H9 (cell line): ENCODE results near the gene CMC4. TPM values are rescaled to one million over a fixed set of nuclear protein-coding genes. Genes with fewer than 3 reads are reported as not detected.
A peak's percentile ranks its signal among the peaks of the same experiment; 100 is the strongest.

Experiments used
- DNase-seq: peaks from one replicate; pipeline ENCODE4 v3.0.0-alpha.2; 2017
- H2AFZ ChIP-seq: one replicate; pipeline ENCODE4 v1.6.1; 2013; ENCODE audit warnings: mild to moderate bottlenecking, low read length, control low read depth, moderate library complexity
- H2AK5ac ChIP-seq: 2 replicates; pipeline ENCODE4 v1.6.1; 2013; ENCODE audit warnings: low read length, control low read depth, mixed read lengths; ENCODE audit not compliant: insufficient read length
- H2BK120ac ChIP-seq: one replicate; pipeline ENCODE4 v1.6.1; 2013; ENCODE audit warnings: low read depth, mild to moderate bottlenecking, low read length, control low read depth, inconsistent platforms; ENCODE audit not compliant: poor library complexity, severe bottlenecking
- H2BK12ac ChIP-seq: 2 replicates; pipeline ENCODE4 v1.6.1; 2013; ENCODE audit warnings: low read length, control low read depth, mixed read lengths, low read depth; ENCODE audit not compliant: insufficient read length
- H2BK15ac ChIP-seq: 2 replicates; pipeline ENCODE4 v1.6.1; 2013; ENCODE audit warnings: low read depth, low read length, control low read depth
- H2BK20ac ChIP-seq: one replicate; pipeline ENCODE4 v1.6.1; 2013; ENCODE audit warnings: low read depth, mild to moderate bottlenecking, low read length, control low read depth, inconsistent platforms; ENCODE audit not compliant: poor library complexity, severe bottlenecking
- H2BK5ac ChIP-seq: 2 replicates; pipeline ENCODE4 v1.6.1; 2013; ENCODE audit warnings: low read length, control low read depth, mixed read lengths; ENCODE audit not compliant: insufficient read length
- H3K14ac ChIP-seq: 2 replicates; pipeline ENCODE4 v1.6.1; 2013; ENCODE audit warnings: low read length, control low read depth; ENCODE audit not compliant: insufficient read depth
- H3K18ac ChIP-seq: 2 replicates; pipeline ENCODE4 v1.6.1; 2013; ENCODE audit warnings: low read depth, mild to moderate bottlenecking, mixed read lengths, low read length, control low read depth; ENCODE audit not compliant: insufficient read length
- H3K23ac ChIP-seq: 2 replicates; pipeline ENCODE4 v1.6.1; 2013; ENCODE audit warnings: low read length, control low read depth, mixed read lengths, low read depth; ENCODE audit not compliant: insufficient read length
- H3K23me2 ChIP-seq: 2 replicates; pipeline ENCODE4 v1.6.1; 2013; ENCODE audit warnings: low read depth, mild to moderate bottlenecking, mixed read lengths, low read length, control low read depth; ENCODE audit not compliant: insufficient read length, poor library complexity, severe bottlenecking
- H3K27ac ChIP-seq: 2 replicates; pipeline ENCODE4 v1.5.1; 2013; ENCODE audit warnings: low read length, control low read depth, mixed read lengths, low read depth; ENCODE audit not compliant: insufficient read length
- H3K27me3 ChIP-seq: 2 replicates; pipeline ENCODE4 v1.6.1; 2013; ENCODE audit warnings: low read length, control low read depth, inconsistent platforms; ENCODE audit not compliant: insufficient read depth
- H3K4ac ChIP-seq: 2 replicates; pipeline ENCODE4 v1.6.1; 2013; ENCODE audit warnings: low read depth, mild to moderate bottlenecking, control low read depth, inconsistent platforms, low read length, moderate library complexity
- H3K4me1 ChIP-seq: 2 replicates; pipeline ENCODE4 v1.6.1; 2013; ENCODE audit warnings: low read length, control low read depth, inconsistent platforms; ENCODE audit not compliant: insufficient read depth
- H3K4me2 ChIP-seq: 2 replicates; pipeline ENCODE4 v1.6.1; 2013; ENCODE audit warnings: low read length, control low read depth, mixed read lengths; ENCODE audit not compliant: insufficient read length, insufficient read depth
- H3K56ac ChIP-seq: 2 replicates; pipeline ENCODE4 v1.6.1; 2013; ENCODE audit warnings: low read depth, mild to moderate bottlenecking, mixed read lengths, low read length, control low read depth; ENCODE audit not compliant: insufficient read length
- H3K79me1 ChIP-seq: 2 replicates; pipeline ENCODE4 v1.6.1; 2013; ENCODE audit warnings: low read depth, mild to moderate bottlenecking, moderate library complexity, low read length, control low read depth, inconsistent platforms; ENCODE audit not compliant: insufficient read depth, poor library complexity, severe bottlenecking
- H3K79me2 ChIP-seq: 2 replicates; pipeline ENCODE4 v1.6.1; 2013; ENCODE audit warnings: low read length, control low read depth, inconsistent platforms; ENCODE audit not compliant: insufficient read depth
- H3K9ac ChIP-seq: 2 replicates; pipeline ENCODE4 v1.6.1; 2013; ENCODE audit warnings: low read length, control low read depth, mixed read lengths; ENCODE audit not compliant: insufficient read length; ENCODE audit errors: extremely low read depth
- H3K9me3 ChIP-seq: one replicate; pipeline ENCODE4 v1.6.1; 2013; ENCODE audit warnings: low read depth, low read length, inconsistent platforms; ENCODE audit not compliant: control insufficient read depth
- H3T11ph ChIP-seq: one replicate; pipeline ENCODE4 v1.6.1; 2013; ENCODE audit warnings: mild to moderate bottlenecking, low read length, control low read depth, inconsistent platforms
- H4K20me1 ChIP-seq: one replicate; pipeline ENCODE4 v1.6.1; 2013; ENCODE audit not compliant: control insufficient read depth, insufficient read length, insufficient read depth
- H4K5ac ChIP-seq: 2 replicates; pipeline ENCODE4 v1.6.1; 2013; ENCODE audit warnings: low read depth, mild to moderate bottlenecking, mixed read lengths, low read length, control low read depth; ENCODE audit not compliant: insufficient read length
- H4K8ac ChIP-seq: replicated peaks from 2 replicates; pipeline ENCODE4 v1.6.1; 2013; ENCODE audit warnings: low read length, control low read depth, mixed read lengths, low read depth; ENCODE audit not compliant: insufficient read length
- H4K91ac ChIP-seq: 2 replicates; pipeline ENCODE4 v1.6.1; 2013; ENCODE audit warnings: low read depth, mild to moderate bottlenecking, moderate library complexity, mixed read lengths, low read length, control low read depth; ENCODE audit not compliant: insufficient read length
- H3K27ac Mint-ChIP-seq, 3 experiments: 2 replicates in 2 of 3; 3 replicates in 1 of 3; pipeline ENCODE4 v1.8.0; 2020 to 2021; ENCODE audit warnings: mixed read lengths in 3 of 3, mild to moderate bottlenecking in 1 of 3, moderate library complexity in 1 of 3
- H3K27me3 Mint-ChIP-seq: 2 replicates; pipeline ENCODE4 v1.8.0; 2021; ENCODE audit warnings: low read depth, mild to moderate bottlenecking, moderate library complexity, mixed read lengths
- H3K36me3 Mint-ChIP-seq, 3 experiments: 2 replicates in 2 of 3; 3 replicates in 1 of 3; pipeline ENCODE4 v1.8.0; 2020 to 2021; ENCODE audit warnings: low read depth in 3 of 3, mixed read lengths in 3 of 3; ENCODE audit not compliant: insufficient read depth in 1 of 3
- H3K4me1 Mint-ChIP-seq, 2 experiments: 2 replicates each; pipeline ENCODE4 v1.8.0; 2020; ENCODE audit warnings: mixed read lengths in 2 of 2
- H3K4me3 Mint-ChIP-seq, 2 experiments: 2 replicates in 1 of 2; 3 replicates in 1 of 2; pipeline ENCODE4 v1.8.0; 2020 to 2021; ENCODE audit warnings: mild to moderate bottlenecking in 2 of 2, mixed read lengths in 2 of 2, moderate library complexity in 1 of 2
- H3K9me3 Mint-ChIP-seq, 2 experiments: 2 replicates in 1 of 2; 3 replicates in 1 of 2; pipeline ENCODE4 v1.8.0; 2020; ENCODE audit warnings: mild to moderate bottlenecking in 2 of 2, mixed read lengths in 2 of 2, moderate library complexity in 1 of 2
- WGBS: extraction: QIAGEN DNeasy Blood & Tissue Kit; methylation state at CpG from one replicate; pipeline ENCODE4 v1.1.7; 2013; ENCODE audit warnings: missing lambda C conversion rate, low lambda C conversion rate, mixed read lengths; ENCODE audit not compliant: insufficient read length; ENCODE audit errors: extremely low coverage; 5-methylcytosine and 5-hydroxymethylcytosine counted together
- total RNA-seq: library from RNA; stranded (reverse); gene quantifications from 2 replicates; pipeline ENCODE4 v1.2.1, GENCODE V29; 2021
- TF ChIP-seq, protein P1 (sequence below): fragments of 200-600 bp; sonication (generic); conservative IDR thresholded peaks from 3 replicates; pipeline ENCODE4 v1.8.0; 2021; ENCODE audit warnings: antibody characterized with exemption, mild to moderate bottlenecking

The CMC4 gene
- total RNA-seq, 1 experiment from 2014 or later = 6.2 TPM

DNA sequence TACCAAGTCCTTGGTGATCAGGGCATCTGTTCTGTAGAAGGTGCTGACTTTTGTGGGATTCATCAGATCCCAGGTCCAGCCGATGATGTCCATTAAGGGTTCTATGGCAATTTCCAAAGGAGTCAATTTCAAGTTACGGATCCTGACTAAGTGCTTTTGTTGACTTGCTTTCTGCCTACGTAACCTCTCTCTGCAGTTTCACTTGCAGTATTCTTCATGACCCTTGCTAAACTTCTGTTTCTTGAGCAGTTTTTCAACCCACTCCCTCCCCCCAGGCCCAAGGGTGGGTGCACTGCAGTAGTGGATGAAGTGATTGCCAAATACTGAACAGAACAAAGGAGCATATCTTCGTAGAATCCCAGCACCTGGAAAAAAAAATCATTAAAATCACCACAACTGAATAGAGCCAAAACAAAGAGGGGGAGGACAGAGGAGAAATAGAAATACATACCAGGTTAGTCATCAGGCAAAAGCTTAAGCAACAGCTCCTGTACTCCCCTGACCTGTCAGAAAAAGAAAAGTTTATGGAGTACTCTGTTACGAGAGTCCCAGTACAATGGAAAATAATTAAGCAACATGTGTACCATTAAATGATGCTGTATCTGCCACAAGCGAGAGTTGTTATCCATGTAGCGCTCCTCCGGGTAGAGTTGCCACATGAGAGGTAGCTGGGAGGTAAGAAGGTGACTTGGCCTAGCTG, 5.8 kb downstream of the CMC4 start:
- Histone ChIP-seq H2BK20ac (no peak overlapping the region), H3K79me2 (no peaks in the 10 kb centered on the region), H3K9me3 (peaks cover 40% of the 10 kb centered on the region), H3K18ac (no peak overlapping the region), H3K14ac (no peak overlapping the region), H3K79me1 (no peaks in the 10 kb centered on the region), H2BK120ac (no peak overlapping the region), H3K27me3 (no peaks in the 10 kb centered on the region), H3K56ac (no peak overlapping the region), H4K5ac (no peak overlapping the region), H4K20me1 (no peaks in the 10 kb centered on the region), H2BK15ac (no peak overlapping the region), H3K23me2 (peaks cover 4% of the 10 kb centered on the region), H3K4ac (no peak overlapping the region), H3K4me2 (no peak overlapping the region), H3K9ac (no peak overlapping the region), H3T11ph (no peak overlapping the region), H3K23ac (no peak overlapping the region), H2AFZ (no peak overlapping the region), H4K91ac (no peak overlapping the region), H3K4me1 (no peaks in the 10 kb centered on the region), H2AK5ac (no peak overlapping the region), H2BK12ac (no peak overlapping the region), H4K8ac (no peak overlapping the region), H3K27ac (no peak overlapping the region), H2BK5ac (no peak overlapping the region)
- Mint-ChIP-seq H3K27me3 (no peaks in the 10 kb centered on the region), H3K27ac (peak overlapping the region in 2 of 3 experiments; percentile 30 to 50; a peak in 2 of 7 replicates), H3K36me3 (peaks cover 0 to 11% (median 1%) of the 10 kb centered on the region in 3 experiments; a peak in 3 of 7 replicates), H3K4me3 (no peak overlapping the region), H3K9me3 (peaks cover 43 to 52% of the 10 kb centered on the region in 2 experiments), H3K4me1 (peaks cover 4 to 8% of the 10 kb centered on the region in 2 experiments; a peak in 1 of 4 replicates)
- DNase-seq = no peak
- TF ChIP-seq, protein P1, sequence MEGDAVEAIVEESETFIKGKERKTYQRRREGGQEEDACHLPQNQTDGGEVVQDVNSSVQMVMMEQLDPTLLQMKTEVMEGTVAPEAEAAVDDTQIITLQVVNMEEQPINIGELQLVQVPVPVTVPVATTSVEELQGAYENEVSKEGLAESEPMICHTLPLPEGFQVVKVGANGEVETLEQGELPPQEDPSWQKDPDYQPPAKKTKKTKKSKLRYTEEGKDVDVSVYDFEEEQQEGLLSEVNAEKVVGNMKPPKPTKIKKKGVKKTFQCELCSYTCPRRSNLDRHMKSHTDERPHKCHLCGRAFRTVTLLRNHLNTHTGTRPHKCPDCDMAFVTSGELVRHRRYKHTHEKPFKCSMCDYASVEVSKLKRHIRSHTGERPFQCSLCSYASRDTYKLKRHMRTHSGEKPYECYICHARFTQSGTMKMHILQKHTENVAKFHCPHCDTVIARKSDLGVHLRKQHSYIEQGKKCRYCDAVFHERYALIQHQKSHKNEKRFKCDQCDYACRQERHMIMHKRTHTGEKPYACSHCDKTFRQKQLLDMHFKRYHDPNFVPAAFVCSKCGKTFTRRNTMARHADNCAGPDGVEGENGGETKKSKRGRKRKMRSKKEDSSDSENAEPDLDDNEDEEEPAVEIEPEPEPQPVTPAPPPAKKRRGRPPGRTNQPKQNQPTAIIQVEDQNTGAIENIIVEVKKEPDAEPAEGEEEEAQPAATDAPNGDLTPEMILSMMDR = no peak
- no CpG with 5 or more reads among the region's 8 CpGs for whole genome bisulfite sequencing
